H1 (cell line): ENCODE measurements around the gene LY86. TPM values are rescaled to one million over a fixed set of nuclear protein-coding genes. Genes with fewer than 3 reads are reported as not detected.

Experiments used
- CTCF ChIA-PET: fragments of 300-600 bp; sonication (Branson Sonifier 250); formaldehyde crosslinking; loops from one replicate; lab custom pipeline; 2021; ENCODE audit not compliant: partially characterized antibody; lab: Charles Lee
- POLR2A ChIA-PET: fragments of 300-600 bp; sonication (Branson Sonifier 250); formaldehyde crosslinking; loops from one replicate; lab custom pipeline; 2021; ENCODE audit warnings: inconsistent platforms; ENCODE audit not compliant: partially characterized antibody; lab: Charles Lee
- DNase-seq, 2 experiments: peaks; one replicate each; pipeline versions ENCODE4 v3.0.0 to v3.0.0-alpha.2; 2010 to 2022; ENCODE audit warnings: low spot score in 2 of 2, low read depth in 1 of 2, mixed read lengths in 1 of 2
- FAIRE-seq: peaks from 2 replicates; lab custom pipeline; 2011; peaks lifted over from hg19 to GRCh38; lab: Jason Lieb, UNC
- H2AFZ ChIP-seq: 2 replicates; pipeline ENCODE4 v1.8.1; 2012; ENCODE audit warnings: low read length, inconsistent platforms
- H2AK5ac ChIP-seq: 2 replicates; pipeline ENCODE4 v1.6.1; 2013; ENCODE audit warnings: low read depth, low read length
- H2BK120ac ChIP-seq: replicated peaks from 2 replicates; pipeline ENCODE3; 2013; ENCODE audit warnings: low read depth, low read length, inconsistent platforms
- H2BK12ac ChIP-seq: 2 replicates; pipeline ENCODE4 v1.6.1; 2013; ENCODE audit warnings: low read depth, low read length
- H2BK15ac ChIP-seq: 2 replicates; pipeline ENCODE4 v1.6.1; 2013; ENCODE audit warnings: low read length
- H2BK20ac ChIP-seq: 2 replicates; pipeline ENCODE4 v1.6.1; 2013; ENCODE audit warnings: low read length
- H2BK5ac ChIP-seq: 2 replicates; pipeline ENCODE4 v1.6.1; 2013; ENCODE audit warnings: low read depth, low read length
- H3K14ac ChIP-seq: 2 replicates; pipeline ENCODE4 v1.6.1; 2013; ENCODE audit warnings: inconsistent platforms; ENCODE audit not compliant: insufficient read length
- H3K18ac ChIP-seq: 2 replicates; pipeline ENCODE4 v1.6.1; 2013; ENCODE audit warnings: low read length; ENCODE audit errors: extremely low read depth
- H3K23ac ChIP-seq: 2 replicates; pipeline ENCODE4 v1.6.1; 2013; ENCODE audit warnings: inconsistent platforms; ENCODE audit not compliant: insufficient read length
- H3K23me2 ChIP-seq: 2 replicates; pipeline ENCODE4 v1.6.1; 2013; ENCODE audit warnings: low read depth, low read length
- H3K27ac ChIP-seq: 2 replicates; pipeline ENCODE4 v1.6.1; 2011; ENCODE audit warnings: low read depth, low read length, inconsistent platforms
- H3K27me3 ChIP-seq, 4 experiments: replicated peaks in 1 of 4; 1 replicate in 1 of 4; 2 replicates in 3 of 4; pipeline versions ENCODE4 v1.6.1 to v1.8.1; 2011 to 2013; ENCODE audit warnings: low read length in 3 of 4, mild to moderate bottlenecking in 3 of 4, inconsistent platforms in 2 of 4, mixed read lengths in 2 of 4, moderate library complexity in 1 of 4; ENCODE audit not compliant: control insufficient read depth in 3 of 4, insufficient read depth in 3 of 4; ENCODE audit errors: extremely low read depth in 1 of 4
- H3K36me3 ChIP-seq, 4 experiments: 2 replicates each; pipeline versions ENCODE4 v1.6.1 to v1.8.1; 2011 to 2013; ENCODE audit warnings: mild to moderate bottlenecking in 4 of 4, low read length in 3 of 4, moderate library complexity in 2 of 4, control low read depth in 1 of 4, inconsistent platforms in 1 of 4; ENCODE audit not compliant: insufficient read depth in 4 of 4, control insufficient read depth in 2 of 4
- H3K4ac ChIP-seq: replicated peaks from 2 replicates; pipeline ENCODE3; 2013; ENCODE audit warnings: low read length, low read depth, mixed read lengths, inconsistent platforms; ENCODE audit not compliant: insufficient read length
- H3K4me1 ChIP-seq, 4 experiments: replicated peaks in 1 of 4; 1 replicate in 1 of 4; 2 replicates in 3 of 4; pipeline versions ENCODE4 v1.6.1 to v1.8.1; 2011 to 2013; ENCODE audit warnings: low read length in 3 of 4, inconsistent platforms in 2 of 4, mixed read lengths in 1 of 4; ENCODE audit not compliant: insufficient read depth in 4 of 4, control insufficient read depth in 3 of 4
- H3K4me2 ChIP-seq, 2 experiments: 2 replicates each; pipeline versions ENCODE4 v1.6.1 to v1.8.1; 2011 to 2013; ENCODE audit warnings: low read depth in 2 of 2, low read length in 2 of 2, control low read depth in 1 of 2, inconsistent platforms in 1 of 2, mild to moderate bottlenecking in 1 of 2; ENCODE audit not compliant: insufficient read depth in 1 of 2
- H3K4me3 ChIP-seq, 4 experiments: fragments of 200-600, 300-600 bp in 1 of 4; sonication (generic), shearing (Covaris generic), sonication (Bioruptor Twin) in 1 of 4; 2 replicates each; pipeline versions ENCODE4 v1.5.1 to v1.8.1; 2011 to 2016; ENCODE audit warnings: low read length in 4 of 4, low read depth in 3 of 4, control low read depth in 2 of 4, inconsistent platforms in 2 of 4, mild to moderate bottlenecking in 2 of 4, mixed read lengths in 1 of 4, moderate library complexity in 1 of 4; ENCODE audit not compliant: insufficient read depth in 2 of 4; ENCODE audit errors: extremely low read depth in 1 of 4
- H3K56ac ChIP-seq: replicated peaks from 2 replicates; pipeline ENCODE3; 2013; ENCODE audit warnings: low read depth, mild to moderate bottlenecking, mixed read lengths, low read length, inconsistent platforms; ENCODE audit not compliant: insufficient read length
- H3K79me1 ChIP-seq: 2 replicates; pipeline ENCODE4 v1.6.1; 2013; ENCODE audit warnings: low read depth, low read length, control low read depth
- H3K79me2 ChIP-seq, 2 experiments: 2 replicates each; pipeline versions ENCODE4 v1.6.1 to v1.8.1; 2012 to 2013; ENCODE audit warnings: low read length in 2 of 2, mild to moderate bottlenecking in 2 of 2, inconsistent platforms in 1 of 2; ENCODE audit not compliant: insufficient read depth in 2 of 2, control insufficient read depth in 1 of 2
- H3K9ac ChIP-seq, 4 experiments: replicated peaks in 1 of 4; 1 replicate in 1 of 4; 2 replicates in 3 of 4; pipeline versions ENCODE4 v1.6.1 to v1.8.1; 2011 to 2013; ENCODE audit warnings: low read depth in 3 of 4, low read length in 3 of 4, control low read depth in 2 of 4, mild to moderate bottlenecking in 2 of 4, moderate library complexity in 2 of 4, inconsistent platforms in 1 of 4; ENCODE audit errors: extremely low read depth in 1 of 4
- H3K9me3 ChIP-seq, 2 experiments: 2 replicates each; pipeline versions ENCODE4 v1.6.1 to v1.8.1; 2012 to 2013; ENCODE audit warnings: mild to moderate bottlenecking in 2 of 2, moderate library complexity in 2 of 2, control low read depth in 1 of 2, inconsistent platforms in 1 of 2, low read depth in 1 of 2, low read length in 1 of 2, mixed read lengths in 1 of 2; ENCODE audit not compliant: insufficient read depth in 2 of 2
- H4K20me1 ChIP-seq, 2 experiments: replicated peaks in 1 of 2; 2 replicates each; pipeline versions ENCODE3 to v1.8.1; 2011 to 2013; ENCODE audit warnings: inconsistent platforms in 2 of 2, low read length in 2 of 2, mild to moderate bottlenecking in 1 of 2; ENCODE audit not compliant: insufficient read depth in 2 of 2, control insufficient read depth in 1 of 2
- H4K5ac ChIP-seq: 2 replicates; pipeline ENCODE4 v1.6.1; 2013; ENCODE audit warnings: low read length, low read depth, mixed read lengths, inconsistent platforms; ENCODE audit not compliant: insufficient read length
- H4K8ac ChIP-seq: 2 replicates; pipeline ENCODE4 v1.8.0; 2013; ENCODE audit warnings: mild to moderate bottlenecking, moderate library complexity, low read length, inconsistent platforms; ENCODE audit not compliant: insufficient read depth; ENCODE audit errors: extremely low read depth
- H4K91ac ChIP-seq: replicated peaks from 2 replicates; pipeline ENCODE3; 2013; ENCODE audit warnings: low read length, mixed read lengths, inconsistent platforms; ENCODE audit not compliant: insufficient read length
- BACH1 ChIP-seq: IDR thresholded peaks from 2 replicates; pipeline ENCODE4 v1.6.1; 2012; ENCODE audit warnings: low read length, improper control_type of control experiment
- MAFK ChIP-seq: IDR thresholded peaks from 2 replicates; pipeline ENCODE4 v1.6.1; 2012; ENCODE audit warnings: low read depth, mild to moderate bottlenecking, improper control_type of control experiment, low read length
- WGBS, 2 experiments: shearing (Covaris generic) in 1 of 2; methylation state at CpG; one replicate each; pipeline versions ENCODE4 v1.1.6 to v1.1.7; 2013 to 2015; ENCODE audit warnings: low lambda C conversion rate in 2 of 2, mixed read lengths in 2 of 2, inconsistent platforms in 1 of 2, low coverage in 1 of 2, missing lambda C conversion rate in 1 of 2; ENCODE audit not compliant: insufficient replicate concordance in 2 of 2, insufficient coverage in 1 of 2, insufficient read length in 1 of 2; ENCODE audit errors: extremely low coverage in 1 of 2, missing lambda C conversion rate in 1 of 2; 5-methylcytosine and 5-hydroxymethylcytosine counted together
- polyA plus RNA-seq, 7 experiments: library from polyadenylated mRNA; depleted of rRNA in 3 of 7; stranded (reverse) in 5 of 7; unstranded in 2 of 7; fragments of >200 nt in 5 of 7; fragments of 200-250 nt in 2 of 7; gene quantifications; 1 replicate in 5 of 7; 2 replicates in 1 of 7; 4 replicates in 1 of 7; pipeline versions ENCODE4 v1.2.1 to v1.2.3, GENCODE V29; 2011 to 2013; ENCODE audit warnings: missing spikeins in 2 of 7, mixed read lengths in 2 of 7
- total RNA-seq: library from RNA; stranded (reverse); fragmentation: NEBNext Ultra II Directional; extraction: Animal tissue kit (Norgen Biotek cat#: 25700); gene quantifications from 2 replicates; pipeline ENCODE4 v1.2.1, GENCODE V29; 2021

LY86 gene
- total and polyA plus RNA-seq, 2 of the 8 experiments (the other 6 are each of a cell fraction or from before 2014, with no cell fraction given), result not detected

- H3K27ac ChIP-seq, result peak overlapping the region; percentile 23; the same call in 1 of the 2 replicates
- POLR2A ChIA-PET, result interaction anchor here (0.6 kb wide), 1 partner anchor 596 kb away, joined by 3 read pairs; no protein-coding TSS in a partner anchor
Observed at GRCh38 chr6:6657085-6657819, 68.7 kb downstream of the LY86 start.

More at GRCh38 chr6:6657085-6657819, 68.7 kb downstream of the LY86 start:
- no peak overlapping the region for H2BK120ac ChIP-seq
- no peak overlapping the region for H3K56ac ChIP-seq
- no peak overlapping the region for H3K9ac ChIP-seq
- H3K36me3 ChIP-seq, result no peaks in the 10 kb centered on the region
- H2AK5ac ChIP-seq, result 0 out of 2 replicates have a peak overlapping the region, but pooled peaks have one; percentile 46
- no peaks in the 10 kb centered on the region for H3K79me1 ChIP-seq
- H3K23ac ChIP-seq, result no peak overlapping the region
- H3K23me2 ChIP-seq, result no peaks in the 10 kb centered on the region; the same call in 1 of the 2 replicates
- H3K4ac ChIP-seq, result no peak overlapping the region
- H3K4me3 ChIP-seq, result no peak overlapping the region
- 87% methylated on average over 8 of the region's 8 CpGs; no CpG with 5 or more reads in 1 of the 2 experiments for WGBS, 2 experiments
- H3K18ac ChIP-seq, result peak overlapping the region; percentile 5; the same call in 1 of the 2 replicates
- no peak overlapping the region for H3K4me2 ChIP-seq
- H3K79me2 ChIP-seq, result no peaks in the 10 kb centered on the region
- no peak overlapping the region for H2BK12ac ChIP-seq
- no peak overlapping the region for H4K91ac ChIP-seq
- no peak overlapping the region for H4K5ac ChIP-seq
- H2AFZ ChIP-seq, result no peak overlapping the region
- H4K20me1 ChIP-seq, result no peaks in the 10 kb centered on the region
- TF ChIP-seq BACH1 (no peak), MAFK (no peak)
- no peak for DNase-seq
- no peak for FAIRE-seq
- H2BK5ac ChIP-seq, result peak overlapping the region; percentile 38; the same call in 1 of the 2 replicates
- no peak overlapping the region for H3K14ac ChIP-seq
- peaks cover 0 to 6% of the 10 kb centered on the region in 2 experiments; a peak in 1 of 4 replicates for H3K9me3 ChIP-seq
- H3K4me1 ChIP-seq, result 0 out of 7 replicates have a peak, but pooled peaks cover 0 to 3% (median 0%) of the 10 kb centered on the region in 4 experiments
- H3K27me3 ChIP-seq, result peaks cover 0 to 16% (median 3%) of the 10 kb centered on the region in 4 experiments; a peak in 4 of 7 replicates
- no peak overlapping the region for H4K8ac ChIP-seq
- H2BK20ac ChIP-seq, result 0 out of 2 replicates have a peak overlapping the region, but pooled peaks have one; percentile 29
- H2BK15ac ChIP-seq, result no peak overlapping the region
- CTCF ChIA-PET, result interaction anchor here (0.8 to 1.5 kb wide), 3 partner anchors 9 to 21 kb away, joined by 3 to 4 read pairs (median 3); no protein-coding TSS in a partner anchor
